IMR-90 (cell line): ENCODE data around the gene HEPACAM.
A peak's percentile ranks its signal among the peaks of the same experiment; 100 is the strongest.

Experiments
- CTCF ChIP-seq: conservative IDR thresholded peaks from 2 replicates; pipeline ENCODE4 v1.5.1; 2012; ENCODE audit warnings: mild to moderate bottlenecking, low read depth, low read length, improper control_type of control experiment
- MAFK ChIP-seq: IDR thresholded peaks from 2 replicates; pipeline ENCODE4 v1.6.1; 2012; ENCODE audit warnings: low read depth, low read length, improper control_type of control experiment
- POLR2A ChIP-seq: IDR thresholded peaks from 2 replicates; pipeline ENCODE4 v1.6.1; 2012; ENCODE audit warnings: mild to moderate bottlenecking, low read depth, low read length
- RAD21 ChIP-seq: IDR thresholded peaks from 2 replicates; pipeline ENCODE4 v1.6.1; 2012; ENCODE audit warnings: low read length, improper control_type of control experiment
- RFX5 ChIP-seq: IDR thresholded peaks from 2 replicates; pipeline ENCODE4 v1.8.0; 2012; ENCODE audit warnings: low read depth, mild to moderate bottlenecking, low read length, moderate library complexity

DNA sequence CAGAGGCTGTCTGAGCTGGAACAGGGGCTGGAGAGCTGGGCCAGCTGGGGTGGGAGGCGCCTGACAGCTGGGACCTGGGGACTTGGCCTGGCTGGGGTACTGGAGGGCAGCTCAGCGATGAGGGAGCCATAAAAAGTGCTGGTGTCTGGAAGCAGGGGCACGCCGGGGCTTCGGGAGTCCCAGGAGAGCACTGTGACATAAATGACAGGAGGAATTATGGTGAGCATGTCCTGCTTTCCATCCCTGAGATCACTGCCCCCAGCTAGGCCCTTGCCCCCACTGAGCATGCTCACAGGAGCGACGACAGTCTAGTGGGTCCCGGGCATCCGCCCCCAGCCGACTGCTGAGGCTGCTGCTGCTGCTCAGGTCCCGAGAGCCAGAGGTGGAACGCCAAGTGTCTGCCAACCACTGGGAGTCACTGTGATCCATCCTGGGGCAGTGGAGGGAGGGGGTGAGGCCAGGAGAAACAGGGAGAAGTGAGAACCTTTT, 44.4 kb downstream of the HEPACAM start:
- TF ChIP-seq CTCF = 0 out of 2 replicates have a peak, but pooled peaks have one; percentile 16
- 0 out of 2 replicates have a peak, but pooled peaks have one; percentile 1 for TF ChIP-seq RAD21
- no peak for TF ChIP-seq MAFK
- no peak for TF ChIP-seq POLR2A
- no peak for TF ChIP-seq RFX5
